ENCODE measurements around the gene BAIAP3. TPM values are rescaled to one million over a fixed set of nuclear protein-coding genes. Genes with fewer than 3 reads are reported as not detected.
A peak's percentile ranks its signal among the peaks of the same experiment; 100 is the strongest.
"Not testable (repeated sequence)": the region's sequence is repeated elsewhere in the genome, so short reads cannot be mapped to it uniquely, and the experiment has no call there.

Gene BAIAP3
- total RNA-seq, 2 donors from 2014 or later: 0.35 to 2.4 TPM

- no peaks in the 10 kb centered on the region for H3K9me3 ChIP-seq
- H3K27ac ChIP-seq: no peak overlapping the region
- no peaks in the 10 kb centered on the region for H3K36me3 ChIP-seq
- peaks cover 0 to 19% of the 10 kb centered on the region in 2 donors for H3K4me1 ChIP-seq
- no peak for TF ChIP-seq CTCF (IDR thresholded peaks at IDR 0.05)
- no peak overlapping the region for H3K4me3 ChIP-seq
- DNase-seq (ENCODE audit: low spot score): no peak
- peaks cover 0 to 11% of the 10 kb centered on the region in 2 donors for H3K27me3 ChIP-seq
Observed at GRCh38 chr16:1291576-1291974, 41.9 kb upstream of the BAIAP3 start.

DNA sequence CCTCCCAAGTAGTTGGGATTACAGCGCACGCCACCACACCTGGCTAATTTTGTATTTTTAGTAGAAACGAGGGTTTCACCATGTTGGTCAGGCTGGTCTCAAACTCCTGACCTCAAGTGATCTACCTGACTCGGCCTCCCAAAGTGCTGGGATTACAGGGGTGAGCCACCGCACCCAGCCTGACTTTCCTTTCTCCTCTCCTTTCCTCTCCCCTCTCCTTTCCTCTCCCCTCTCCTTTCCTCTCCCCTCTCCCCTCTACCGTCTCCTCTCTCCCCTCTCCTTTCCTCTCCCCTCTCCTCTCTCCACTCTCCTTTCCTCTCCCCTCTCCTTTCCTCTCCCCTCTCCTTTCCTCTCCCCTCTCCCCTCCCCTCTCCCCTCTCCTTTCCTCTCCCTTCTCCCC, 41.2 kb upstream of the BAIAP3 start:
- not testable (repeated sequence) for H3K36me3 ChIP-seq; H3K27ac ChIP-seq; H3K9me3 ChIP-seq; H3K4me3 ChIP-seq; DNase-seq (ENCODE audit: low spot score)
- H3K27me3 ChIP-seq: peaks cover 0 to 11% of the 10 kb centered on the region in 2 donors
- H3K4me1 ChIP-seq: peaks cover 0 to 19% of the 10 kb centered on the region in 2 donors

DNA sequence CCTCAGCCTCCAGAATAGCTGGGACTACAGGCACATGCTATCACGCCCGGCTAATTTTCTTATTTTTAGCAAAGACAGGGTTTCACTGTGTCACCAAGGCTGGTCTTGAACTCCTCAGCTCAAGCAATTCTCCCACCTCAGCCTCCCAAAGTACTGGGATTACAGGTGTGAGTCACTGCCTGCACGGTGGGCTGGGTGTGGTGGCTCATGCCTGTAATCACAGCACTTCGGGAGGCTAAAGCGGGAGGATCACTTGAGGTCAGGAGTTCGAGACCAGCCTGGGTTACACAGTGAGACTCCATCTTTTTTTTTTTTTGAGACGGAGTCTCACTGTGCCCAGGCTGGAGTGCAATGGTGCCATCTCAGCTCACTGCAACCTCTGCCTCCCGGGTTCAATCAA, 40.6 kb upstream of the BAIAP3 start:
- Histone ChIP-seq H3K4me1 (peaks cover 0 to 16% of the 10 kb centered on the region in 2 donors), H3K27me3 (peaks cover 0 to 11% of the 10 kb centered on the region in 2 donors)
- not testable (repeated sequence) for H3K27ac ChIP-seq; H3K4me3 ChIP-seq; H3K36me3 ChIP-seq; H3K9me3 ChIP-seq; DNase-seq (ENCODE audit: low spot score)

DNA sequence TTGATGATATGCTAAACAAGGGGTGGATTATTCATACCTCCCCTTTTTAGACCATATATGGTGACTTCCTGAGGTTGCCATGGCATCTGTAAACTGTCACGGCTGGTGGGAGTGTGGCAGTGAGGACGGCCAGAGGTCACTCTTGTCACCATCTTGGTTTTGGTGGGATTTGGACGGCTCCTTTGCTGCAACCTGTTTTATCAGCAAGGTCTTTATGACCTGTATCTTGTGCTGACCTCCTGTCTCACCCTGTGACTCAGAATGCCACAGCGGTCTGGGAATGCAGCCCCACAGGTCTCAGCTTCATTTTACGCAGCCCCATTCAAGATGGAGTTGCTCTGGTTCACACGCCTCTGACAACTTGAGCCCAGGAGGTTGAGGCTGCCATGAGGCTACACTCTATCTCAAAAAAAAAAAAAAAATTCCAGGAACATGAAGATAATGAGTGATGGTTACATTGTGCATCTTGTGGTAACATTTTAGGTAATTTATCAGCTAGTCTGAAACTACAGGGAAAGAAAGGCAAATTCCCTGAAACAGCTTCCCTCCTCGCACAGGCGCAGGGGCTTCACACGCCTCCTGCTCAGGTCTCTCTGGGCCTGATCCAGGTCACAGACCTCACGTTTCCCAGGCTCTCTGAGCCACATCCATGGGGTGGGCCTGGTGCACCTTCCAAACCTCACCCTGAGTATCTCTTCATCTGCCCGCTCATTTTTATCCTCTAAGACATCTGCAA, 39.4 kb upstream of the BAIAP3 start:
- Histone ChIP-seq H3K27me3 (peaks cover 0 to 1% of the 10 kb centered on the region in 2 donors), H3K4me1 (peaks cover 0 to 5% of the 10 kb centered on the region in 2 donors), H3K27ac (no peak overlapping the region), H3K36me3 (no peaks in the 10 kb centered on the region), H3K4me3 (no peak overlapping the region), H3K9me3 (no peaks in the 10 kb centered on the region)
- DNase-seq (ENCODE audit: low spot score): no peak
- no peak for TF ChIP-seq CTCF (IDR thresholded peaks at IDR 0.05)

GRCh38 chr16:1295465-1295864, 38.0 kb upstream of the BAIAP3 start:
- no peaks in the 10 kb centered on the region for H3K36me3 ChIP-seq
- H3K4me3 ChIP-seq: no peak overlapping the region
- H3K27me3 ChIP-seq: no peaks in the 10 kb centered on the region
- H3K27ac ChIP-seq: no peak overlapping the region
- H3K4me1 ChIP-seq: peaks cover 0 to under 1% of the 10 kb centered on the region in 2 donors
- TF ChIP-seq CTCF (IDR thresholded peaks at IDR 0.05): no peak
- DNase-seq (ENCODE audit: low spot score): no peak
- H3K9me3 ChIP-seq: no peaks in the 10 kb centered on the region

- H3K27ac ChIP-seq: peak overlapping the region; percentile 74 to 90
- H3K36me3 ChIP-seq; H3K4me1 ChIP-seq; DNase-seq (ENCODE audit: low spot score); H3K27me3 ChIP-seq; H3K4me3 ChIP-seq; H3K9me3 ChIP-seq: not testable (repeated sequence)
Observed at GRCh38 chr16:1296688-1297017, 36.8 kb upstream of the BAIAP3 start.

GRCh38 chr16:1297018-1297696, 36.3 kb upstream of the BAIAP3 start:
- Histone ChIP-seq H3K4me3 (no peak overlapping the region), H3K4me1 (peaks cover 0 to 9% of the 10 kb centered on the region in 2 donors), H3K27ac (peak overlapping the region; percentile 74 to 90), H3K36me3 (no peaks in the 10 kb centered on the region), H3K27me3 (no peaks in the 10 kb centered on the region), H3K9me3 (no peaks in the 10 kb centered on the region)
- TF ChIP-seq CTCF (IDR thresholded peaks at IDR 0.05): no peak
- no peak for DNase-seq (ENCODE audit: low spot score)
